ENCODE data around the gene MYL7.
A peak's percentile ranks its signal among the peaks of the same experiment; 100 is the strongest.

The MYL7 gene

GRCh38 chr7:44144968-44145478 is 3.9 kb upstream of the MYL7 start:
- H3K4me3 ChIP-seq (ENCODE audit: low read depth in 1 of 5, low read length in 5 of 5): peak overlapping the region in 2 of 5 donors; percentile 50 to 56

GRCh38 chr7:44144426-44144967 is 3.4 kb upstream of the MYL7 start:
- H3K9ac ChIP-seq (ENCODE audit: low read length in 5 of 5): no peak overlapping the region
- no peaks in the 10 kb centered on the region for H3K36me3 ChIP-seq (ENCODE audit: control insufficient read depth in 5 of 5, insufficient read depth in 5 of 5, low read length in 5 of 5)
- no peak overlapping the region for H3K27ac ChIP-seq (ENCODE audit: low read depth, low read length)
- H3K9me3 ChIP-seq (ENCODE audit: control insufficient read depth in 5 of 5, low read length in 5 of 5): no peaks in the 10 kb centered on the region
- no peak overlapping the region for H3K4me3 ChIP-seq (ENCODE audit: low read depth in 1 of 5, low read length in 5 of 5)
- peaks cover 0 to 17% (median 14%) of the 10 kb centered on the region in 5 donors for H3K4me1 ChIP-seq (ENCODE audit: control insufficient read depth in 5 of 5, insufficient read depth in 5 of 5, low read length in 5 of 5)
- peaks cover 0 to 13% (median 10%) of the 10 kb centered on the region in 5 donors for H3K27me3 ChIP-seq (ENCODE audit: control insufficient read depth in 5 of 5, insufficient read depth in 4 of 5, low read length in 5 of 5)

More at GRCh38 chr7:44144968-44145478, 3.9 kb upstream of the MYL7 start:
- H3K36me3 ChIP-seq (ENCODE audit: control insufficient read depth in 5 of 5, insufficient read depth in 5 of 5, low read length in 5 of 5): no peaks in the 10 kb centered on the region
- no peaks in the 10 kb centered on the region for H3K9me3 ChIP-seq (ENCODE audit: control insufficient read depth in 5 of 5, low read length in 5 of 5)
- no peak overlapping the region for H3K9ac ChIP-seq (ENCODE audit: low read length in 5 of 5)
- peaks cover 0 to 17% (median 14%) of the 10 kb centered on the region in 5 donors for H3K4me1 ChIP-seq (ENCODE audit: control insufficient read depth in 5 of 5, insufficient read depth in 5 of 5, low read length in 5 of 5)
- H3K27me3 ChIP-seq (ENCODE audit: control insufficient read depth in 5 of 5, insufficient read depth in 4 of 5, low read length in 5 of 5): peaks cover 0 to 13% (median 10%) of the 10 kb centered on the region in 5 donors
- H3K27ac ChIP-seq (ENCODE audit: low read depth, low read length): no peak overlapping the region

GRCh38 chr7:44143646-44144250 is 2.6 kb upstream of the MYL7 start:
- Histone ChIP-seq H3K36me3 (ENCODE audit: control insufficient read depth in 5 of 5, insufficient read depth in 5 of 5, low read length in 5 of 5) (no peaks in the 10 kb centered on the region), H3K9me3 (ENCODE audit: control insufficient read depth in 5 of 5, low read length in 5 of 5) (no peaks in the 10 kb centered on the region), H3K4me1 (ENCODE audit: control insufficient read depth in 5 of 5, insufficient read depth in 5 of 5, low read length in 5 of 5) (peaks cover 0 to 17% (median 14%) of the 10 kb centered on the region in 5 donors), H3K4me3 (ENCODE audit: low read depth in 1 of 5, low read length in 5 of 5) (no peak overlapping the region), H3K9ac (ENCODE audit: low read length in 5 of 5) (no peak overlapping the region), H3K27ac (ENCODE audit: low read depth, low read length) (no peak overlapping the region), H3K27me3 (ENCODE audit: control insufficient read depth in 5 of 5, insufficient read depth in 4 of 5, low read length in 5 of 5) (peaks cover 0 to 13% (median 10%) of the 10 kb centered on the region in 5 donors)

GRCh38 chr7:44142028-44142427 is 896 bp upstream of the MYL7 start:
- H3K36me3 ChIP-seq (ENCODE audit: control insufficient read depth in 5 of 5, insufficient read depth in 5 of 5, low read length in 5 of 5): no peaks in the 10 kb centered on the region
- H3K4me3 ChIP-seq (ENCODE audit: low read depth in 1 of 5, low read length in 5 of 5): no peak overlapping the region
- no peak overlapping the region for H3K27ac ChIP-seq (ENCODE audit: low read depth, low read length)
- peaks cover 0 to 17% (median 14%) of the 10 kb centered on the region in 5 donors for H3K4me1 ChIP-seq (ENCODE audit: control insufficient read depth in 5 of 5, insufficient read depth in 5 of 5, low read length in 5 of 5)
- H3K27me3 ChIP-seq (ENCODE audit: control insufficient read depth in 5 of 5, insufficient read depth in 4 of 5, low read length in 5 of 5): peaks cover 0 to 13% (median 10%) of the 10 kb centered on the region in 5 donors
- H3K9ac ChIP-seq (ENCODE audit: low read length in 5 of 5): no peak overlapping the region
- H3K9me3 ChIP-seq (ENCODE audit: control insufficient read depth in 5 of 5, low read length in 5 of 5): no peaks in the 10 kb centered on the region

GRCh38 chr7:44140341-44140740 is 791 bp downstream of the MYL7 start:
- H3K9ac ChIP-seq (ENCODE audit: low read length in 5 of 5): no peak overlapping the region
- no peak overlapping the region for H3K4me3 ChIP-seq (ENCODE audit: low read depth in 1 of 5, low read length in 5 of 5)
- H3K27ac ChIP-seq (ENCODE audit: low read depth, low read length): no peak overlapping the region
- peaks cover 0 to 8% (median 2%) of the 10 kb centered on the region in 5 donors for H3K27me3 ChIP-seq (ENCODE audit: control insufficient read depth in 5 of 5, insufficient read depth in 4 of 5, low read length in 5 of 5)
- peaks cover 0 to 4% (median 4%) of the 10 kb centered on the region in 5 donors for H3K4me1 ChIP-seq (ENCODE audit: control insufficient read depth in 5 of 5, insufficient read depth in 5 of 5, low read length in 5 of 5)
- no peaks in the 10 kb centered on the region for H3K36me3 ChIP-seq (ENCODE audit: control insufficient read depth in 5 of 5, insufficient read depth in 5 of 5, low read length in 5 of 5)
- no peaks in the 10 kb centered on the region for H3K9me3 ChIP-seq (ENCODE audit: control insufficient read depth in 5 of 5, low read length in 5 of 5)

- no peak overlapping the region for H3K4me3 ChIP-seq (ENCODE audit: low read depth in 1 of 5, low read length in 5 of 5)
- H3K27me3 ChIP-seq (ENCODE audit: control insufficient read depth in 5 of 5, insufficient read depth in 4 of 5, low read length in 5 of 5): no peaks in the 10 kb centered on the region
- H3K9me3 ChIP-seq (ENCODE audit: control insufficient read depth in 5 of 5, low read length in 5 of 5): no peaks in the 10 kb centered on the region
- H3K27ac ChIP-seq (ENCODE audit: low read depth, low read length): no peak overlapping the region
- no peaks in the 10 kb centered on the region for H3K4me1 ChIP-seq (ENCODE audit: control insufficient read depth in 5 of 5, insufficient read depth in 5 of 5, low read length in 5 of 5)
- no peaks in the 10 kb centered on the region for H3K36me3 ChIP-seq (ENCODE audit: control insufficient read depth in 5 of 5, insufficient read depth in 5 of 5, low read length in 5 of 5)
- no peak overlapping the region for H3K9ac ChIP-seq (ENCODE audit: low read length in 5 of 5)
These were observed 1.7 kb downstream of the MYL7 start for GRCh38 chr7:44139311-44140010.

- Histone ChIP-seq H3K27ac (ENCODE audit: low read depth, low read length) (no peak overlapping the region), H3K9ac (ENCODE audit: low read length in 5 of 5) (no peak overlapping the region), H3K36me3 (ENCODE audit: control insufficient read depth in 5 of 5, insufficient read depth in 5 of 5, low read length in 5 of 5) (no peaks in the 10 kb centered on the region), H3K27me3 (ENCODE audit: control insufficient read depth in 5 of 5, insufficient read depth in 4 of 5, low read length in 5 of 5) (no peaks in the 10 kb centered on the region), H3K9me3 (ENCODE audit: control insufficient read depth in 5 of 5, low read length in 5 of 5) (no peaks in the 10 kb centered on the region), H3K4me3 (ENCODE audit: low read depth in 1 of 5, low read length in 5 of 5) (no peak overlapping the region), H3K4me1 (ENCODE audit: control insufficient read depth in 5 of 5, insufficient read depth in 5 of 5, low read length in 5 of 5) (no peaks in the 10 kb centered on the region)
These were observed 2.4 kb downstream of the MYL7 start for GRCh38 chr7:44138698-44139097.

GRCh38 chr7:44136731-44137130 is 4.4 kb downstream of the MYL7 start:
- H3K9me3 ChIP-seq (ENCODE audit: control insufficient read depth in 5 of 5, low read length in 5 of 5): no peaks in the 10 kb centered on the region
- no peaks in the 10 kb centered on the region for H3K27me3 ChIP-seq (ENCODE audit: control insufficient read depth in 5 of 5, insufficient read depth in 4 of 5, low read length in 5 of 5)
- H3K9ac ChIP-seq (ENCODE audit: low read length in 5 of 5): no peak overlapping the region
- no peak overlapping the region for H3K27ac ChIP-seq (ENCODE audit: low read depth, low read length)
- H3K4me3 ChIP-seq (ENCODE audit: low read depth in 1 of 5, low read length in 5 of 5): no peak overlapping the region
- H3K4me1 ChIP-seq (ENCODE audit: control insufficient read depth in 5 of 5, insufficient read depth in 5 of 5, low read length in 5 of 5): peaks cover 0 to under 1% (median 0%) of the 10 kb centered on the region in 5 donors
- H3K36me3 ChIP-seq (ENCODE audit: control insufficient read depth in 5 of 5, insufficient read depth in 5 of 5, low read length in 5 of 5): no peaks in the 10 kb centered on the region

GRCh38 chr7:44134943-44135628 is 6.0 kb downstream of the MYL7 start:
- Histone ChIP-seq H3K27ac (ENCODE audit: low read depth, low read length) (no peak overlapping the region), H3K4me1 (ENCODE audit: control insufficient read depth in 5 of 5, insufficient read depth in 5 of 5, low read length in 5 of 5) (peaks cover 0 to 9% (median 6%) of the 10 kb centered on the region in 5 donors)

More at GRCh38 chr7:44134943-44135628, 6.0 kb downstream of the MYL7 start:
- Histone ChIP-seq H3K27me3 (ENCODE audit: control insufficient read depth in 5 of 5, insufficient read depth in 4 of 5, low read length in 5 of 5) (no peaks in the 10 kb centered on the region), H3K9me3 (ENCODE audit: control insufficient read depth in 5 of 5, low read length in 5 of 5) (no peaks in the 10 kb centered on the region), H3K9ac (ENCODE audit: low read length in 5 of 5) (no peak overlapping the region), H3K36me3 (ENCODE audit: control insufficient read depth in 5 of 5, insufficient read depth in 5 of 5, low read length in 5 of 5) (no peaks in the 10 kb centered on the region), H3K4me3 (ENCODE audit: low read depth in 1 of 5, low read length in 5 of 5) (no peak overlapping the region)
